Measurements from ENCODE around the gene PTGER1.

DNA sequence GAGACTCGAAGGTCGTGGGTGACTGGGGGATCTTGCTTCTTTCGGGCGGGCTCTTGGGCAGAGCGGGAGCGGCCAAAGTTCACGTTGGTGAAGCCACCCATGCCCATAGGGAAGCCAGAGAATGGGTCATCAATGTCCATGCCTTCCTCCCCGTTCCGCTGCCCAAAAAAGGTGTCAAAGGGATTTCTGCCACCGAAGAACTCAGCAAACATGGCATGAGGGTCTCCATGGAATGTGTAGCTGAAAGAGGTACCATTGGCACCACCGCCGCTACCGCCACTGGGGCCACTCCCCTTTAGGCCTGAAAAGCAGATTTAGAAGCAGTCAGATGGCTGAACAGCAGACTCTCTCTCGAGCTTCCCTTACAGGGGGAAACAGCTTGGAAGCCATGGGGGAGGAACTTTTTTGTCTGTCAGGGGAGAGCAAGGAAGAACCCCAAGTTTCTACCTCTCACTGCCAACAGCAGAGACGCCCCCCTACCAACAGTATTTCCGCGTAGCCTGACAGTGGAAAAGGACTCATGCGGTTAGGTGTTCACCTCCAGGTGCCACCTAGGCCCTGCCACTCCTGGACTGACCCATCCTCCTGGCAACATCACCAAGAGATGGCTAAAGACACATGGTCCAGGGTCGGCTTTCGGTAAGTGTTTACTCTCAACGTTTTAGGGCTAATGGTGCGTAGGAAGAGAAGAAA, 41.7 kb upstream of the PTGER1 start:
- TF ChIP-seq CTCF (IDR thresholded peaks at IDR 0.05) = no peak
- TF ChIP-seq POLR2A (IDR thresholded peaks at IDR 0.05) = no peak

Data from adrenal gland (tissue), 5 donors.